GM20000 (cell line): ENCODE measurements around the gene QRFPR.
"Not testable (repeated sequence)": the region's sequence is repeated elsewhere in the genome, so short reads cannot be mapped to it uniquely, and the experiment has no call there.

Experiments used
- DNase-seq: peaks from one replicate; pipeline ENCODE4 v3.0.0; 2012; ENCODE audit warnings: low spot score
- CTCF ChIP-seq: IDR thresholded peaks from 2 replicates; pipeline ENCODE4 v1.5.1; 2012; ENCODE audit warnings: mild to moderate bottlenecking, control low read depth; ENCODE audit errors: extremely low read depth, missing control alignments

The QRFPR gene

GRCh38 chr4:121321466-121321865 lies 59.4 kb downstream of the QRFPR start:
- DNase-seq = no peak
- TF ChIP-seq CTCF = no peak

- no peak for DNase-seq
- TF ChIP-seq CTCF = no peak
These were observed 64.7 kb downstream of the QRFPR start for GRCh38 chr4:121316091-121316490.

GRCh38 chr4:121313430-121313829 lies 67.4 kb downstream of the QRFPR start:
- not testable (repeated sequence) for DNase-seq

- TF ChIP-seq CTCF = no peak
- no peak for DNase-seq
These were observed 72.0 kb downstream of the QRFPR start for GRCh38 chr4:121308828-121309227.

GRCh38 chr4:121308328-121308663 lies 72.5 kb downstream of the QRFPR start:
- no peak for DNase-seq
- TF ChIP-seq CTCF = no peak

GRCh38 chr4:121307445-121308327 lies 73.1 kb downstream of the QRFPR start:
- peak; percentile 59 for DNase-seq
- TF ChIP-seq CTCF = peak; percentile 66

- TF ChIP-seq CTCF = no peak
- no peak for DNase-seq
These were observed 73.9 kb downstream of the QRFPR start for GRCh38 chr4:121306931-121307330.

- no peak for TF ChIP-seq CTCF
- no peak for DNase-seq
These were observed 75.9 kb downstream of the QRFPR start for GRCh38 chr4:121304893-121305292.
